GM12872 (cell line): ENCODE results near the gene PVALEF.

ENCODE experiments used
- TF ChIP-seq, protein P1 (sequence below): IDR thresholded peaks from 3 replicates; pipeline ENCODE4 v1.5.1; 2011; ENCODE audit warnings: low read depth, mild to moderate bottlenecking, low read length, moderate library complexity; ENCODE audit not compliant: insufficient read depth

PVALEF gene

DNA sequence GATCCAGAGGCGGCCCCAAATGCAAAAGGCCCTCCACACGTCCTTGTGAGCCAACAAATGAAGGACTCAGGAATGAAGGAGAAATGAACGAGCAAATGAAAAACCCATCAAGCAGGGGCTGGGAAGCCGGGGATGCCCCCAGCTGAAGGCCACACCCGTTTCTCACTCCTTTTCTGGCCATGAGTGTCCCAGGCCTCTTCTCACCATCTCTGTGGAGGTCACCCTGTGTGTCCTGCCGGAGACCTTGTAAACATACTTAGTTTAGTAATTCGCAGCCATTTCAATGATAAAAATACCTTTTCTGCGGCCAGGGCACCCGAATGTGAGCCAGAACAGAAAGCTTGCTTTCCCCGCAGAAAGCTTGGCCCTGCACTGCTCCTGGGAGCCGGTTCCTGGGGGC, 21.8 kb downstream of the PVALEF start:
- TF ChIP-seq, protein P1, sequence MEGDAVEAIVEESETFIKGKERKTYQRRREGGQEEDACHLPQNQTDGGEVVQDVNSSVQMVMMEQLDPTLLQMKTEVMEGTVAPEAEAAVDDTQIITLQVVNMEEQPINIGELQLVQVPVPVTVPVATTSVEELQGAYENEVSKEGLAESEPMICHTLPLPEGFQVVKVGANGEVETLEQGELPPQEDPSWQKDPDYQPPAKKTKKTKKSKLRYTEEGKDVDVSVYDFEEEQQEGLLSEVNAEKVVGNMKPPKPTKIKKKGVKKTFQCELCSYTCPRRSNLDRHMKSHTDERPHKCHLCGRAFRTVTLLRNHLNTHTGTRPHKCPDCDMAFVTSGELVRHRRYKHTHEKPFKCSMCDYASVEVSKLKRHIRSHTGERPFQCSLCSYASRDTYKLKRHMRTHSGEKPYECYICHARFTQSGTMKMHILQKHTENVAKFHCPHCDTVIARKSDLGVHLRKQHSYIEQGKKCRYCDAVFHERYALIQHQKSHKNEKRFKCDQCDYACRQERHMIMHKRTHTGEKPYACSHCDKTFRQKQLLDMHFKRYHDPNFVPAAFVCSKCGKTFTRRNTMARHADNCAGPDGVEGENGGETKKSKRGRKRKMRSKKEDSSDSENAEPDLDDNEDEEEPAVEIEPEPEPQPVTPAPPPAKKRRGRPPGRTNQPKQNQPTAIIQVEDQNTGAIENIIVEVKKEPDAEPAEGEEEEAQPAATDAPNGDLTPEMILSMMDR: no peak

DNA sequence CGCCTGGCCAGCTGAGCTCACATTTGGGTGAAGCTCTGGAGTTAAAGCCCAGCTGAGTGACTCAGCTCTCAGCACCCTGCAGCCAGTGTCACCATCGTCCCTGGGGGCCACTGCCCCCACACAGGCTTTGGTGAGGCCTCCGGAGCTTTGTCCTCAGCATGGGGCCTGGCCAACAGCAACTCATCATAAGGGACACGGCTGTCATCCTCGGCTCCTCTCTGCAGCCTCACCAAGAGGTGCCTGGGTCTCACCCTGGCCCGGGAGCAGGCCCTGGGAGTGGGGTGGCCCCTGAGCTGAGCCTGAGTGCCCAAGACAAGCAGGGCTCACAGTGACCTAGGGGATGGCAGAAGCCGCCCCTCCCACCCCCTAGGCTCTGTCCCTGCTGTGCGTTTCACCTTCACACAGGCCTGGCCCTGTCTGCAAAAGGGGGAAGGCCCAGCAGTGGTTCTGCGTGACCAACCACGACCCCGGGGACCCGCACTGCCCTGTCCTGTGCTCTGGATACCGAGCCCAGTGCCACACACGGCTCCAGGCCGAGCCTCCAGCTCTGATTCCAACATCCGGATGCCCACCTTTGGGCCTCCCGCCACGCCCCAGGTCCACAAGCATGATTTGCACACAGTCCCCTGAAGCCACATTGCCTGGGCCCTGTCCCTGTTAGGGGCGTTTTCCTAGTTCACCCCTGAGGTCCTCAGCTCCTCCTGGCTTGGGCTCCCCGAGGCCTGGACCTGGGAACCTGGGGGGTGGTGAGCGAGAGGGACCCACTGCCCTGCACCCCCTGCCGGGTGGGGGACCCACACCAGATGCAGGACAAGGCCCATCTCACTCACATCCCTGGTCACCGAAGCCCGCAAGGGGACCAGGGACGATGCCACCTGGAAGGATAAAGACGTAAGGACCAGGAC, 22.5 kb downstream of the PVALEF start:
- TF ChIP-seq, protein P1: no peak

- TF ChIP-seq, protein P1: no peak
These were observed 23.2 kb downstream of the PVALEF start for GRCh38 chr17:81188491-81188840.

- TF ChIP-seq, protein P1: no peak
These were observed 23.7 kb downstream of the PVALEF start for GRCh38 chr17:81189016-81189415.

DNA sequence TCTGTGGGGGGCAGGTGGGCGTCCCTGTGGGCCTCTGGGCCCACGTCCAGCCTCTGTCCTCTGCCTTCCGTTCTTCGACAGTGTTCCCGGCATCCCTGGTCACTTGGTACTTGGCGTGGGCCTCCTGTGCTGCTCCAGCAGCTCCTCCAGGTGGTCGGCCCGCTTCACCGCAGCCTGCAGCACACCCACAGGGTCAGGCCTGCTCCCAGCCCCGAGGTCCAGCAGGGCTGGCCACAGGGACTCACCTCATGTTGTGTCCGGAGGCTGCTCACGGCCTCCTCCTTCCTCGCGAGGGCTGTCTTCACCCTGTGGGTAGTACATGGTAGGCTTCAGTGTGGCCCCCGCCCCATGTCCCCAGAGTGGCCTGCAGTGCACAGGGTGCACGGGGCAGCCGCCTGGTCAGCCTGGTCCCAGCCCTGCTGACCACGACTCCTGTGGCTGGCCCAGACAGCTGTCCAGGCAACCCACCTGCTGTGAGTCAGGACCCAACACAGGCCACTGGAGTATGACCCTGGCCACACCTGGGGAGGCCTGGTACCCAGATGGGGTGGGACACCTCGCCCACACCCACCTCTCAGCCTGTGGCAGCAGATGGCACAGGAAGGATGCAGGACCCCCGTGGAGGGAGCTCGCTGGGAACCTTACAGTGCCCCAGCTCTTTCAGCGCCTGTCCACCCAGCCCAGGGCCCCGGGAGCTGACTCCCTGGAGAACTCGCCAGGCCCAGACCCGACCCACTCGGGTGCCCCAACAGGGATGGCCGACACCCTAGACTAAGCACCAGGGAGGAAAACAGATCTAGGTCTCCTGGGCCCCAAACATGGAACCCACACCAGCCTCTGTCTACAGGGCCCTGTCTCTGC, 24.6 kb downstream of the PVALEF start:
- TF ChIP-seq, protein P1: no peak

DNA sequence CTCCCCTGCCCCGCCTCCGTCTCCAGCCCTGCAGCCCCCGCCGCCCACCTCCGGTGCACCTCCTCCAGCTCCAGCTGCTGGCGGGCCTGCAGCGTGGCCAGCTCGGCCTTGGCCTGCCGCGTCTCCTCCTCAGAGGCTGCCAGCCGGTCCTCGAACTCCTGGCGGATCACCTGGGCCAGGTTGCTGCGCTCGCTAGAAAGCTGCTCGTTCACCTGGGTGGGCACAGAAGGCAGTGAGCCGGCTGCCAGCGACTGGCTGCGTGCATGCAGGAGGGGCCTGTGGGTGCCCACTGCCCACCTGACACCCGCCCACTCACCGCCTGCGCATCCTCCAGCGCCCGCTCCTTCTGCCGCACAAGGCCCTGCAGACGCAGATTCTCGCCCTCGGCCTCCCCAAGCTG, 25.3 kb downstream of the PVALEF start:
- TF ChIP-seq, protein P1: no peak

GRCh38 chr17:81191116-81191515, 25.8 kb downstream of the PVALEF start:
- TF ChIP-seq, protein P1: no peak
